ENCODE data around the gene FOXP1. TPM values are rescaled to one million over a fixed set of nuclear protein-coding genes. Genes with fewer than 3 reads are reported as not detected.
A peak's percentile ranks its signal among the peaks of the same experiment; 100 is the strongest.

Gene FOXP1
- total RNA-seq, 3 donors from 2014 or later: 61.9 to 267 (median 146) TPM

GRCh38 chr3:71252466-71252865 is 331.1 kb downstream of the FOXP1 start:
- Histone ChIP-seq H3K4me3 (no peak overlapping the region), H3K9me3 (no peaks in the 10 kb centered on the region), H3K4me1 (peaks cover 0 to 9% of the 10 kb centered on the region in 2 donors), H3K27me3 (no peaks in the 10 kb centered on the region), H3K27ac (peak overlapping the region; percentile 27 to 29), H3K36me3 (no peaks in the 10 kb centered on the region)
- no peak for DNase-seq (ENCODE audit: low spot score in 2 of 2)
- intact Hi-C loops (cut with DNase I; ENCODE audit: low total_unique reads): no loop called here
- TF ChIP-seq POLR2A (IDR thresholded peaks at IDR 0.05) (no peak), CTCF (IDR thresholded peaks at IDR 0.05) (no peak), POLR2AphosphoS5 (IDR thresholded peaks at IDR 0.05) (no peak)

GRCh38 chr3:71251156-71251775 is 332.3 kb downstream of the FOXP1 start:
- H3K36me3 ChIP-seq: no peaks in the 10 kb centered on the region
- no peaks in the 10 kb centered on the region for H3K9me3 ChIP-seq
- no peaks in the 10 kb centered on the region for H3K27me3 ChIP-seq
- no peak overlapping the region for H3K4me3 ChIP-seq
- H3K27ac ChIP-seq: no peak overlapping the region
- TF ChIP-seq POLR2AphosphoS5 (IDR thresholded peaks at IDR 0.05) (no peak), POLR2A (IDR thresholded peaks at IDR 0.05) (no peak), CTCF (IDR thresholded peaks at IDR 0.05) (no peak)
- intact Hi-C loops (cut with DNase I; ENCODE audit: low total_unique reads): no loop called here
- peaks cover 0 to 9% of the 10 kb centered on the region in 2 donors for H3K4me1 ChIP-seq
- DNase-seq (ENCODE audit: low spot score in 2 of 2): no peak

GRCh38 chr3:71250026-71250425 is 333.5 kb downstream of the FOXP1 start:
- Histone ChIP-seq H3K27me3 (no peaks in the 10 kb centered on the region), H3K36me3 (no peaks in the 10 kb centered on the region), H3K9me3 (no peaks in the 10 kb centered on the region), H3K4me1 (peaks cover 0 to 9% of the 10 kb centered on the region in 2 donors), H3K4me3 (no peak overlapping the region), H3K27ac (peak overlapping the region in 1 of 2 donors; percentile 28)
- TF ChIP-seq POLR2AphosphoS5 (IDR thresholded peaks at IDR 0.05): no peak
- intact Hi-C loops (cut with DNase I; ENCODE audit: low total_unique reads): no loop called here
- DNase-seq (ENCODE audit: low spot score in 2 of 2): no peak

GRCh38 chr3:71247958-71248335 is 335.6 kb downstream of the FOXP1 start:
- Histone ChIP-seq H3K4me1 (peaks cover 0 to 9% of the 10 kb centered on the region in 2 donors), H3K9me3 (no peaks in the 10 kb centered on the region), H3K4me3 (no peak overlapping the region), H3K36me3 (no peaks in the 10 kb centered on the region), H3K27me3 (no peaks in the 10 kb centered on the region), H3K27ac (peak overlapping the region in 1 of 2 donors; percentile 6)
- no peak for DNase-seq (ENCODE audit: low spot score in 2 of 2)
- intact Hi-C loops (cut with DNase I; ENCODE audit: low total_unique reads): no loop called here
- TF ChIP-seq CTCF (IDR thresholded peaks at IDR 0.05): no peak

GRCh38 chr3:71247221-71247957 is 336.1 kb downstream of the FOXP1 start:
- no peaks in the 10 kb centered on the region for H3K36me3 ChIP-seq
- TF ChIP-seq POLR2AphosphoS5 (IDR thresholded peaks at IDR 0.05) (no peak), CTCF (IDR thresholded peaks at IDR 0.05) (peak in 1 of 3 donors; percentile 5), POLR2A (IDR thresholded peaks at IDR 0.05) (no peak)
- intact Hi-C loops (cut with DNase I; ENCODE audit: low total_unique reads): no loop called here
- peak in 1 of 2 donors; percentile 57 for DNase-seq (ENCODE audit: low spot score in 2 of 2)
- no peaks in the 10 kb centered on the region for H3K9me3 ChIP-seq
- H3K4me1 ChIP-seq: peaks cover 0 to 9% of the 10 kb centered on the region in 2 donors
- peak overlapping the region; percentile 1 to 6 for H3K27ac ChIP-seq
- no peak overlapping the region for H3K4me3 ChIP-seq
- H3K27me3 ChIP-seq: no peaks in the 10 kb centered on the region

Measured in breast epithelium (tissue), 4 donors.